Measurements from ENCODE around the gene TMTC4.
"Not testable (repeated sequence)": the region's sequence is repeated elsewhere in the genome, so short reads cannot be mapped to it uniquely, and the experiment has no call there.

The TMTC4 gene

DNA sequence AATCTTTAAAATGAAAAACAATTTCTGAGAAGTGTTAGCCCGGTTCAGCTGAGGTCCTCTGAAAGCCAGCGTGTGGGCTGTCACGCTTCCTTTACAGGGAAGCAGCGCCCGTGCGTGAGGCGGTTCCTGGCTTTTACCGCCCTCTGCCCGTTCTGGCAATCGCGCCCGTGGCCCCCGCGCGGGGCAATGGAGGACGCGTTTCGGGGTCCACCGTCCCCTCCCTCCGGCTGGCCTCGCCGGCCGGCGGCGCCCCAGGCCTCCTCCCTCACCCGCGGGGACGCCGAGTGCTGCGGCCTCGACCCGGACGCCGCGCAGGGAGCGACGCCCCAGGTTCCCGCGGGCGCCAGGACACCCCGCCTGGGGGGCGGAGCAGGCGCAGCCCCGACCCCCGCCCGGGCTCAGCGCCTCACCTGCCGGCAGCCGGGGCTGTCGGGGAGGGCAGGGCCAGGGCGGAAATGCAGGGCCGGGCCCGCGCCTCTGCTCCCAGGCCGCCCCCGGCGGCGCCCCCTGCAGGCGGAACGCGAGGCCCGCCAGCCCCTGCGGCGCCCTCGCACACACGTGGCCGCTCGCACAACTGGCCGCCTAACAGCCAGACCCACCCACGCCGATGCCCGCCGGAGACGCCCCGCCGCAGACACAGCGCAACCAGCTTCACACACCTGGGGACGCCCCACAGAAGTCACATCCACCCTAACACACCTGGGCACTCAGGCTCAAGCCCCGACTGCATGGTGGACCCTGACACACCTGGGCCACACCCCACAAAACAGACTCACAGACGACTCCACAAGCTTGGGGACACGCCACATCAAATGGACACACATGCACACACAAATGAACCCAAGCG is 86.0 kb downstream of the TMTC4 start, which contains the start of gene GGACT:
Gene GGACT (minus strand): TSS at position 459 of the 847 bp plus-strand sequence. CDS start 56,198 bp downstream, outside the sequence.
- Histone ChIP-seq H3K27me3 (ENCODE audit: control insufficient read depth in 1 of 2, insufficient read depth in 2 of 2, low read length in 2 of 2) (no peaks in the 10 kb centered on the region), H3K9me3 (ENCODE audit: control insufficient read depth in 2 of 2, low read length in 2 of 2) (no peaks in the 10 kb centered on the region), H3K36me3 (ENCODE audit: control insufficient read depth in 2 of 2, insufficient read depth in 2 of 2, low read length in 2 of 2) (no peaks in the 10 kb centered on the region), H3K4me1 (ENCODE audit: control insufficient read depth, insufficient read depth, low read length) (peaks cover 4% of the 10 kb centered on the region), H3K9ac (ENCODE audit: low read length in 2 of 2) (peak within 1 kb of the TSS; percentile 69 to 80), H3K27ac (ENCODE audit: low read length) (peak within 1 kb of the TSS; percentile 24), H3K4me3 (ENCODE audit: low read length in 2 of 2) (peak within 1 kb of the TSS; percentile 47 to 79)

DNA sequence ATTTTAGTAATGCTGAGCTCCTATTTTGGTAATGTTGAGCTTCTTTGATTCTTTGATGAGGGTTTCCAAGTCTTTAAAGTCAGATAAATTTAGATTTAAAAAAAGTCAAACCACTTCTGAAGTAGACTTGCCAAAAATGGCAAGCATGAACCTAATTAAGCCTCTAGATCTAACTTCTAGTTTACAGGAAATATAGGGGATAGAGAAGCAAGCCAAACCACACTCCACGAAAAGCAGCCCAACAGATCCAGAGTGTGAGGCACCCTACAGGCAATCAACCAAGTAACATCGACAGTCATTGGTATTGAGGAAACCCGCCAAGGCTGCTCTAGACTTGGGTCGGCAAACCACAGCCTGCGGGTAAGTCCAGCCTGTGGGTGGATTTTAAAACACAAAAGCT is 89.7 kb downstream of the TMTC4 start:
- no peak overlapping the region for H3K9ac ChIP-seq (ENCODE audit: low read length in 2 of 2)
- H3K27ac ChIP-seq (ENCODE audit: low read length): no peak overlapping the region
- H3K36me3 ChIP-seq (ENCODE audit: control insufficient read depth in 2 of 2, insufficient read depth in 2 of 2, low read length in 2 of 2): peaks cover 6 to 10% of the 10 kb centered on the region in 2 donors
- H3K27me3 ChIP-seq (ENCODE audit: control insufficient read depth in 1 of 2, insufficient read depth in 2 of 2, low read length in 2 of 2): no peaks in the 10 kb centered on the region
- peaks cover 4% of the 10 kb centered on the region for H3K4me1 ChIP-seq (ENCODE audit: control insufficient read depth, insufficient read depth, low read length)
- H3K4me3 ChIP-seq (ENCODE audit: low read length in 2 of 2): no peak overlapping the region
- no peaks in the 10 kb centered on the region for H3K9me3 ChIP-seq (ENCODE audit: control insufficient read depth in 2 of 2, low read length in 2 of 2)

DNA sequence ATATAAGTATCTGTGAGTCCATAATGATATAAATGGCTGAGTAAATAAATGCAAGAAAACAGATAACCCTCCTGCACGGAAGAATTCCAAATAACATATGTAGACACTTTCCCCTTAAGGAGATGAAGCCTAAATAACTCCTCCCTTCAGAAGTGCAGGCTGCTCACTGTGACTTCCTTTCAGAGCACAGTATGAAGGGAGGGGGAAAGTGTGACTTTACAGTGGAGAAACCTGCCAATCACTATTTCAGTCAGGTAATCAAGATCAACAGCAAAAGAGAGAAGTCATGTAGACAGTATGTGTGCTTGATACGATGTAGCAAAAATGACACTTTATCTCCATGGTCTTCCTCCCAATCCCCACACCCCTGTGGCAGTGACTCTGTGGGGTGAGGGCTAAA is 93.1 kb downstream of the TMTC4 start:
- Histone ChIP-seq H3K27ac (ENCODE audit: low read length) (no peak overlapping the region), H3K9ac (ENCODE audit: low read length in 2 of 2) (no peak overlapping the region), H3K9me3 (ENCODE audit: control insufficient read depth in 2 of 2, low read length in 2 of 2) (no peaks in the 10 kb centered on the region), H3K27me3 (ENCODE audit: control insufficient read depth in 1 of 2, insufficient read depth in 2 of 2, low read length in 2 of 2) (no peaks in the 10 kb centered on the region), H3K4me1 (ENCODE audit: control insufficient read depth, insufficient read depth, low read length) (no peaks in the 10 kb centered on the region), H3K36me3 (ENCODE audit: control insufficient read depth in 2 of 2, insufficient read depth in 2 of 2, low read length in 2 of 2) (peaks cover 6 to 12% of the 10 kb centered on the region in 2 donors), H3K4me3 (ENCODE audit: low read length in 2 of 2) (no peak overlapping the region)

DNA sequence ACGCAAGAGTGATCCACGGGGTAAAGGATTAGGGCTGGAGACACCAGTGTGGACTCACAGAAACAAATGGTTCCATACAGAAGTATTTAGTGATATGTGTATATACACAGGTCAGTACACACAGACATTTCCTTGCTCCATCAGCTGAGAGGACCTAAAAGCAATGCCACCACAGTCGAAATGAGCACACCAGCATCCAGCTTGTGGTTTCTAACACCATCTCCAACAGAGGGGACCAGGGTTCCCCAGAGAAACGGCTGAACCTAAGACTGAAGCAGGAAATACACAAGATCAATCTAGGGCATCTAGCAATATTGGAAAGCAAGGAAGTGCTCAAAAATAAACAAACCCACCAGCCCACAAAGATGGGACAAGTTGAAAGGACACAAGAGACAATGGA is 93.6 kb downstream of the TMTC4 start:
- H3K9ac ChIP-seq (ENCODE audit: low read length in 2 of 2): no peak overlapping the region
- no peak overlapping the region for H3K4me3 ChIP-seq (ENCODE audit: low read length in 2 of 2)
- H3K27me3 ChIP-seq (ENCODE audit: control insufficient read depth in 1 of 2, insufficient read depth in 2 of 2, low read length in 2 of 2): no peaks in the 10 kb centered on the region
- no peak overlapping the region for H3K27ac ChIP-seq (ENCODE audit: low read length)
- H3K9me3 ChIP-seq (ENCODE audit: control insufficient read depth in 2 of 2, low read length in 2 of 2): no peaks in the 10 kb centered on the region
- no peaks in the 10 kb centered on the region for H3K4me1 ChIP-seq (ENCODE audit: control insufficient read depth, insufficient read depth, low read length)
- H3K36me3 ChIP-seq (ENCODE audit: control insufficient read depth in 2 of 2, insufficient read depth in 2 of 2, low read length in 2 of 2): peaks cover 6 to 12% of the 10 kb centered on the region in 2 donors

DNA sequence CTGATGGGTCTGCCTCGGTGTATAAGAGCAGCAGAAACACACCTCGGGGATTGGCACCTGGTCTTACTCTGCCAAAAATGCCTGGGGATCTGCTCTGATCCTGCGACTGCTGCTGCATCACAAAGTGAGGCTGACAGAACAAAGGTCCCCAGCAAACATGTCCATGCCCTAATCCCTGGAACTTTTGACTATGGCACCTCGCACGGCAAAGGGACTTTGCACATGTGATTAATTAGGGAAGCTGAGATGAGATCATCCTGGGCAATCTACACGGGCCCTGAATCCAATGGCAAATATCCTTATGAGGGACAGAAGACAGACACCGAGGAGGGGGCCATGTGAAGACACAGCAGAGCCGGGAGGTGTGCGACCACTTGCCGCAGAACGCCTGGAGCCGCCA is 94.5 kb downstream of the TMTC4 start:
- Histone ChIP-seq H3K9me3 (ENCODE audit: control insufficient read depth in 2 of 2, low read length in 2 of 2) (no peaks in the 10 kb centered on the region), H3K9ac (ENCODE audit: low read length in 2 of 2) (no peak overlapping the region), H3K4me3 (ENCODE audit: low read length in 2 of 2) (no peak overlapping the region), H3K4me1 (ENCODE audit: control insufficient read depth, insufficient read depth, low read length) (no peaks in the 10 kb centered on the region), H3K27me3 (ENCODE audit: control insufficient read depth in 1 of 2, insufficient read depth in 2 of 2, low read length in 2 of 2) (no peaks in the 10 kb centered on the region), H3K36me3 (ENCODE audit: control insufficient read depth in 2 of 2, insufficient read depth in 2 of 2, low read length in 2 of 2) (peaks cover 6 to 12% of the 10 kb centered on the region in 2 donors), H3K27ac (ENCODE audit: low read length) (no peak overlapping the region)

DNA sequence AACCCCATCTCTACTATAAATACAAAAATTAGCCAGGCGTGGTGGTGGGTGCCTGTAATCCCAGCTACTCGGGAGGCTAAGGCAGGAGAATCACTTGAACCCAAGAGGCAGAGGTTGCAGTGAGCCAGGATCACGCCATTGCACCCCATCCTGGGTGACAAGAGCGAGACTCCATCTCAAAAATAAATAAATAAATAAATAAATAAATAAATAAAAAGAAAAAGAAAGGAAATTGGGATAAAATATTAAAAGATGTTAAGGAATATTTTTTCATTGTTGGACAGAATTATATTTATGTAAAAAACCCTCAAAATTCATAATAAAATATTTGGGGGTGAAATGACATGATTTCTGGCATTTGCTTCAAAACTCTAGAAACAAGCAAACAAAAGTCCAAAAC is 97.4 kb downstream of the TMTC4 start:
- not testable (repeated sequence) for H3K27ac ChIP-seq (ENCODE audit: low read length); H3K27me3 ChIP-seq (ENCODE audit: control insufficient read depth in 1 of 2, insufficient read depth in 2 of 2, low read length in 2 of 2); H3K9me3 ChIP-seq (ENCODE audit: control insufficient read depth in 2 of 2, low read length in 2 of 2); H3K4me3 ChIP-seq (ENCODE audit: low read length in 2 of 2); H3K9ac ChIP-seq (ENCODE audit: low read length in 2 of 2); H3K4me1 ChIP-seq (ENCODE audit: control insufficient read depth, insufficient read depth, low read length)
- H3K36me3 ChIP-seq (ENCODE audit: control insufficient read depth in 2 of 2, insufficient read depth in 2 of 2, low read length in 2 of 2): peaks cover 6 to 12% of the 10 kb centered on the region in 2 donors

DNA sequence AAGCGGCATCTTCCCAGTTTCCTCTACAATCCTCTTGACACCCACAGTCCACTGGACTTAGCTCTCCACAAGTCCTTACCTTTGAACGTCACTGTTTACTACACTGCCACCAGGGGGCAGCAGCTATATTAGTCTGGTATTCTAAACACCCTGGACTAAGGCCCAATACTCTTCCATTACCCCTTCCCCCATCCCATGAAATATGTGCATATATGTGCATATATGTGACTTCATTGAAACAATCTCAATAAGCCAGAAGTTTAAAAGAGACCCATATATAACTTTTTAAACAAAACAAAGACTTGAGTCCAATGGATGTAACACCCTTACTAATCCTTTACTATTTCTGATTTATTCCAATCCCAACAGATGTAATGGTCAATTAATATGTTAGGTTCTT is 101.5 kb downstream of the TMTC4 start:
- no peak overlapping the region for H3K9ac ChIP-seq (ENCODE audit: low read length in 2 of 2)
- H3K36me3 ChIP-seq (ENCODE audit: control insufficient read depth in 2 of 2, insufficient read depth in 2 of 2, low read length in 2 of 2): no peaks in the 10 kb centered on the region
- no peaks in the 10 kb centered on the region for H3K27me3 ChIP-seq (ENCODE audit: control insufficient read depth in 1 of 2, insufficient read depth in 2 of 2, low read length in 2 of 2)
- no peak overlapping the region for H3K4me3 ChIP-seq (ENCODE audit: low read length in 2 of 2)
- H3K9me3 ChIP-seq (ENCODE audit: control insufficient read depth in 2 of 2, low read length in 2 of 2): no peaks in the 10 kb centered on the region
- no peaks in the 10 kb centered on the region for H3K4me1 ChIP-seq (ENCODE audit: control insufficient read depth, insufficient read depth, low read length)
- H3K27ac ChIP-seq (ENCODE audit: low read length): no peak overlapping the region

DNA sequence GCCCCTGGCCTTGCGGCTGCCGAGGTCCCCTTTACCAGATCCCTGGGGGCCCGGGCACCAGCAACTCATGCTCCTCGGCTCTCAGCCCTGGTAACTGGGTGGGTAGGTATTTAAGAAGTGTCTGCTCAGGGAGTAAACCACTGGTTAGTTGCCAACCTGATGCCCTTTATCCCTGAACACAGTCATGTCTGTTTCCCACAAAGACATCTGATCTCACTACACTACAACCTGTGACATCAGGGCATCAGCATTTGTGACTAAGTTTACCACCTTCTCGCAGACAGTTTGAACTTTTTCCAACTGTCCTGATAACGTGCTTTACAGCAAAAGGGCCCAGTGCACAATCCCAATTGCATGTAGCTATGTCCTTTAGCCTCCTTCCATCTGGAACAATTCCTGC is 108.1 kb downstream of the TMTC4 start:
- Histone ChIP-seq H3K27me3 (ENCODE audit: control insufficient read depth in 1 of 2, insufficient read depth in 2 of 2, low read length in 2 of 2) (no peaks in the 10 kb centered on the region), H3K4me3 (ENCODE audit: low read length in 2 of 2) (no peak overlapping the region), H3K9ac (ENCODE audit: low read length in 2 of 2) (no peak overlapping the region), H3K36me3 (ENCODE audit: control insufficient read depth in 2 of 2, insufficient read depth in 2 of 2, low read length in 2 of 2) (no peaks in the 10 kb centered on the region), H3K9me3 (ENCODE audit: control insufficient read depth in 2 of 2, low read length in 2 of 2) (no peaks in the 10 kb centered on the region), H3K27ac (ENCODE audit: low read length) (no peak overlapping the region), H3K4me1 (ENCODE audit: control insufficient read depth, insufficient read depth, low read length) (no peaks in the 10 kb centered on the region)

DNA sequence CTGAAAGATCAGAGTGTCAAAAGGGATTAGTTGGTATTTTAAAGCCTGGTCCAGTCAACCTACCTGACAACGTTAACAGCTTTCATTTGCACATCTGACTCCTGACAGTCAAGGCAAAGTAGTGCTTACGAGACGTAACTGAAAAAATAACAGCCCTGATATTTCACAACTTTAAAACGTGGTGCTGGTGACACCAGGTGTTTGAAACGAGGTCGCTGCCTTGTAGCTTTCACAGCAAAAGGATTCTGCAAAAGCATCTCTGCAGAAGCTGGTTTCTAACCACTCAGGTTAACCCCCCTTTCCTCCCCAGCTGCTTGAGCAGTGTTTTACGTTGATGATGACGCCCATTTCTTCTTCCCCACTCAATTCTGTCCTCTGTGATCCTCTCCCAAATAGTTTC is 109.3 kb downstream of the TMTC4 start:
- Histone ChIP-seq H3K36me3 (ENCODE audit: control insufficient read depth in 2 of 2, insufficient read depth in 2 of 2, low read length in 2 of 2) (no peaks in the 10 kb centered on the region), H3K27me3 (ENCODE audit: control insufficient read depth in 1 of 2, insufficient read depth in 2 of 2, low read length in 2 of 2) (no peaks in the 10 kb centered on the region), H3K4me3 (ENCODE audit: low read length in 2 of 2) (no peak overlapping the region), H3K9ac (ENCODE audit: low read length in 2 of 2) (no peak overlapping the region), H3K27ac (ENCODE audit: low read length) (no peak overlapping the region), H3K4me1 (ENCODE audit: control insufficient read depth, insufficient read depth, low read length) (no peaks in the 10 kb centered on the region), H3K9me3 (ENCODE audit: control insufficient read depth in 2 of 2, low read length in 2 of 2) (no peaks in the 10 kb centered on the region)

DNA sequence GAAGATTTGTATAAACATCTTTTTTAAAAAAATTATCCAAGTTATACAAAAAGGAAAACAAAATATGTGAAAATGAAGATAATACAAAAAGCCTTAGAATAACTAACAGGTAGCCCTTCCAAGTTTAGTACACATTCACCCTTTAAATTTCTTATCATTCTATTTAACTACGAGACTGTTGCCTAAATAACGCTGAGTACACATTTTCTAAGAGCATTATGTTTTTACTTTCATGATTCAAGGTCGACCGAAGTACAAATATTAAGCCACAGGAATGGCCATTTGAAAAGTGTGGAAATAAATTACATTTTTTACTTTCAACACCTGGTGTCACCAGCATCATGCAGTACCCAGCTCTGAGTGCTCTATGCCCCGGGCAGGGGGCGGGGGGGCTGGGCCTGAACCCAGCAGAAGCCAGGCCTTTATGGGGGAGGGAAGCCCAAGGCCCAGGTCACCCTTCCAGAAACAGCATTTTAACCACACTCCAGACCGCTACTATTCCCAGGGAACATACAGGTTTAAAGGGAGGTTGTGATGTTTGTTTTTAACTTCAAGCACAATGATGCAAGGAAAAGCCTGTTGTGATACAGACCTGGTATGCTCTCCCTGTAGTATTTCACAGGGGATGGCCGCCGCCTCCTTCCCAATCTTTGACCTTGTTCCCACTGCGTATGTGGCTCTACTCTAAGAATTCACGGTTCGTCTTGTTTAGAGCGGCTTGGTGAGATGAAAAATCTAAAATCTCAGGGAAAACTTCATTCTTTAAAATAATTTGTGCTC is 110.0 kb downstream of the TMTC4 start:
- no peak overlapping the region for H3K27ac ChIP-seq (ENCODE audit: low read length)
- H3K36me3 ChIP-seq (ENCODE audit: control insufficient read depth in 2 of 2, insufficient read depth in 2 of 2, low read length in 2 of 2): no peaks in the 10 kb centered on the region
- no peak overlapping the region for H3K4me3 ChIP-seq (ENCODE audit: low read length in 2 of 2)
- H3K27me3 ChIP-seq (ENCODE audit: control insufficient read depth in 1 of 2, insufficient read depth in 2 of 2, low read length in 2 of 2): no peaks in the 10 kb centered on the region
- H3K9ac ChIP-seq (ENCODE audit: low read length in 2 of 2): no peak overlapping the region
- H3K9me3 ChIP-seq (ENCODE audit: control insufficient read depth in 2 of 2, low read length in 2 of 2): no peaks in the 10 kb centered on the region
- H3K4me1 ChIP-seq (ENCODE audit: control insufficient read depth, insufficient read depth, low read length): no peaks in the 10 kb centered on the region

DNA sequence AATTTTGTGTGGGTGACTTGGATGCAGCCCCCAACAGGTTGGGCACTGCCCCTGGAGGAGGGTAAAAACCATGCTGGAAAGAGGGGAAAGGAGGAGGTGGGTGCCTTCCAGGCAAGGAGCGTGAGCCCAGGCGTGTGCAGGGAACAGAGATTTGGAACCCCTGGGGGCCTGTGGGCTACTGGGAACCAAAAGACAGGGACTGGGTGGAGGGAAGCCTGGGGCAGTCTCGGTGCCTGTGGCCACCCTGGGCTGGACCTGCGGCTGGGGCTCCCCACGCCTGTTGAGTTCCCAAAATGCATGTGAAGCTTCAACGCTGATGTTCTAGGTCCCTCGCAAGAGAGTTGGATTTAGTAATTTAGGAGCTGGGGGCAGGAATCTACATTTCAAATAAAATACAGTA is 110.8 kb downstream of the TMTC4 start:
- H3K9ac ChIP-seq (ENCODE audit: low read length in 2 of 2): no peak overlapping the region
- no peaks in the 10 kb centered on the region for H3K27me3 ChIP-seq (ENCODE audit: control insufficient read depth in 1 of 2, insufficient read depth in 2 of 2, low read length in 2 of 2)
- no peaks in the 10 kb centered on the region for H3K4me1 ChIP-seq (ENCODE audit: control insufficient read depth, insufficient read depth, low read length)
- no peaks in the 10 kb centered on the region for H3K36me3 ChIP-seq (ENCODE audit: control insufficient read depth in 2 of 2, insufficient read depth in 2 of 2, low read length in 2 of 2)
- H3K4me3 ChIP-seq (ENCODE audit: low read length in 2 of 2): no peak overlapping the region
- no peak overlapping the region for H3K27ac ChIP-seq (ENCODE audit: low read length)
- H3K9me3 ChIP-seq (ENCODE audit: control insufficient read depth in 2 of 2, low read length in 2 of 2): no peaks in the 10 kb centered on the region

Measured in stomach smooth muscle (tissue), 2 donors.